B cell (primary cell): ENCODE data around the gene PDGFA. TPM values are rescaled to one million over a fixed set of nuclear protein-coding genes. Genes with fewer than 3 reads are reported as not detected.

Experiments used
- ATAC-seq: fragments of 200-7000 bp; cut with Tn5 transposase; one replicate; pipeline ENCODE4 v1.10.0; 2021; ENCODE audit warnings: low read depth, mild to moderate bottlenecking, moderate number of reproducible peaks, moderate library complexity
- CTCF ChIA-PET: fragments of 350-600 bp; sonication (Branson Sonifier 250); formaldehyde crosslinking; loops from one replicate; lab custom pipeline; 2021; ENCODE audit warnings: antibody characterized with exemption, inconsistent platforms; lab: Charles Lee
- POLR2A ChIA-PET: fragments of 350-600 bp; sonication (Branson Sonifier 250); formaldehyde crosslinking; loops from one replicate; lab custom pipeline; 2021; ENCODE audit warnings: antibody characterized with exemption; lab: Charles Lee
- DNase-seq: peaks from one replicate; pipeline ENCODE4 v3.0.0; 2013
- H2AFZ ChIP-seq: 2 replicates; pipeline ENCODE4 v1.6.1; 2012; ENCODE audit warnings: mild to moderate bottlenecking, low read depth, low read length; ENCODE audit not compliant: insufficient read depth, poor library complexity, severe bottlenecking
- H3K27ac ChIP-seq, 2 donors: 1 replicate in 1 of 2; 2 replicates in 1 of 2; pipeline ENCODE4 v1.5.1; 2012 to 2013; ENCODE audit warnings: low read length in 2 of 2, mild to moderate bottlenecking in 2 of 2, moderate library complexity in 1 of 2
- H3K27me3 ChIP-seq, 4 experiments: fragments of 200-600 bp in 1 of 4; sonication (generic) in 1 of 4; replicated peaks in 1 of 4; 1 replicate in 2 of 4; 2 replicates in 2 of 4; pipeline versions ENCODE4 v1.6.1 to v1.7.0; 2013 to 2016; ENCODE audit warnings: low read length in 3 of 4, mild to moderate bottlenecking in 2 of 4, mixed read lengths in 1 of 4, moderate library complexity in 1 of 4; ENCODE audit not compliant: insufficient read depth in 4 of 4, control insufficient read depth in 3 of 4; ENCODE audit errors: control extremely low read depth in 1 of 4
- H3K36me3 ChIP-seq, 2 experiments: replicated peaks in 1 of 2; 1 replicate in 1 of 2; 2 replicates in 1 of 2; pipeline versions ENCODE4 v1.6.1 to v1.7.1; 2013; ENCODE audit warnings: low read length in 1 of 2; ENCODE audit not compliant: insufficient read depth in 2 of 2, control insufficient read depth in 1 of 2; ENCODE audit errors: control extremely low read depth in 1 of 2, extremely low read depth in 1 of 2
- H3K4me1 ChIP-seq, 2 donors: fragments of 200-600 bp in 1 of 2; sonication (generic) in 1 of 2; 1 replicate in 1 of 2; 2 replicates in 1 of 2; pipeline versions ENCODE4 v1.5.1 to v1.6.1; 2013 to 2017; ENCODE audit warnings: low read length in 2 of 2; ENCODE audit not compliant: control insufficient read depth in 2 of 2, insufficient read depth in 2 of 2
- H3K4me2 ChIP-seq: replicated peaks from 2 replicates; pipeline ENCODE3; 2012; ENCODE audit warnings: mild to moderate bottlenecking, low read depth, low read length; ENCODE audit not compliant: poor library complexity, severe bottlenecking
- H3K4me3 ChIP-seq, 5 experiments: fragments of 200-600 bp in 1 of 5; sonication (generic) in 1 of 5; 1 replicate in 3 of 5; 2 replicates in 2 of 5; pipeline versions ENCODE4 v1.5.1 to v1.7.0; 2011 to 2016; ENCODE audit warnings: low read length in 4 of 5, mild to moderate bottlenecking in 4 of 5, low read depth in 2 of 5, control low read depth in 1 of 5, moderate library complexity in 1 of 5; ENCODE audit not compliant: insufficient read depth in 1 of 5; ENCODE audit errors: control extremely low read depth in 1 of 5, extremely low read depth in 1 of 5
- H3K79me2 ChIP-seq: fragments of 200-600 bp; sonication (generic); one replicate; pipeline ENCODE4 v1.6.0; 2016; ENCODE audit warnings: low read length; ENCODE audit not compliant: control insufficient read depth, insufficient read depth
- H3K9ac ChIP-seq: fragments of 200-600 bp; sonication (generic); 2 replicates; pipeline ENCODE4 v1.6.1; 2017; ENCODE audit warnings: mild to moderate bottlenecking, low read length, moderate library complexity
- H3K9me3 ChIP-seq, 3 donors: one replicate each; pipeline versions ENCODE4 v1.6.1 to v1.7.1; 2013; ENCODE audit warnings: low read length in 2 of 3; ENCODE audit not compliant: control insufficient read depth in 2 of 3, insufficient read depth in 1 of 3; ENCODE audit errors: control extremely low read depth in 1 of 3
- H4K20me1 ChIP-seq: 2 replicates; pipeline ENCODE4 v1.6.0; 2012; ENCODE audit warnings: mild to moderate bottlenecking, low read length; ENCODE audit not compliant: insufficient read depth, control insufficient read depth, poor library complexity, severe bottlenecking
- H3K27ac Mint-ChIP-seq: one replicate; pipeline ENCODE4 v1.8.0; 2021; ENCODE audit warnings: mixed read lengths
- H3K27me3 Mint-ChIP-seq: one replicate; pipeline ENCODE4 v1.8.0; 2021; ENCODE audit warnings: mixed read lengths
- H3K4me1 Mint-ChIP-seq: one replicate; pipeline ENCODE4 v1.8.0; 2021; ENCODE audit warnings: mixed read lengths
- H3K4me3 Mint-ChIP-seq: one replicate; pipeline ENCODE4 v1.8.0; 2021; ENCODE audit warnings: mixed read lengths
- H3K9me3 Mint-ChIP-seq: one replicate; pipeline ENCODE4 v1.8.0; 2022; ENCODE audit warnings: mixed read lengths; ENCODE audit not compliant: insufficient read depth
- EZH2 ChIP-seq: IDR thresholded peaks from 2 replicates; pipeline ENCODE4 v1.6.1; 2012; ENCODE audit warnings: borderline replicate concordance, low read depth, mild to moderate bottlenecking, moderate library complexity, low read length; ENCODE audit not compliant: insufficient read depth, poor library complexity, severe bottlenecking
- WGBS: methylation state at CpG from one replicate; pipeline ENCODE4 v1.1.5; 2013; ENCODE audit warnings: missing lambda C conversion rate; ENCODE audit not compliant: insufficient coverage; 5-methylcytosine and 5-hydroxymethylcytosine counted together
- intact Hi-C: fragments of 100-400 bp; cut with micrococcal nuclease; formaldehyde crosslinking; loops from one replicate; pipeline ENCODE4 v1.10.0; 2022
- polyA plus RNA-seq: library from polyadenylated mRNA; depleted of rRNA; stranded (reverse); fragments of >200 nt; gene quantifications from 2 replicates; pipeline ENCODE4 v1.2.3, GENCODE V29; 2012
- total RNA-seq, 2 donors: library from RNA; stranded (reverse); fragments of 120-200 nt in 1 of 2; gene quantifications; 1 replicate in 1 of 2; 2 replicates in 1 of 2; pipeline versions ENCODE4 v1.2.3 to v1.2.4, GENCODE V29; 2013 to 2022
- TF ChIP-seq, protein P1 (sequence below): fragments of 200-600 bp; IDR thresholded peaks from one replicate; pipeline ENCODE4 v1.8.0; 2022; ENCODE audit warnings: antibody characterized with exemption, mild to moderate bottlenecking

The PDGFA gene
- total and polyA plus RNA-seq, 2 donors (not counting 1 experiment from before 2014, with no cell fraction given), result 0.36 to 1.5 TPM

DNA sequence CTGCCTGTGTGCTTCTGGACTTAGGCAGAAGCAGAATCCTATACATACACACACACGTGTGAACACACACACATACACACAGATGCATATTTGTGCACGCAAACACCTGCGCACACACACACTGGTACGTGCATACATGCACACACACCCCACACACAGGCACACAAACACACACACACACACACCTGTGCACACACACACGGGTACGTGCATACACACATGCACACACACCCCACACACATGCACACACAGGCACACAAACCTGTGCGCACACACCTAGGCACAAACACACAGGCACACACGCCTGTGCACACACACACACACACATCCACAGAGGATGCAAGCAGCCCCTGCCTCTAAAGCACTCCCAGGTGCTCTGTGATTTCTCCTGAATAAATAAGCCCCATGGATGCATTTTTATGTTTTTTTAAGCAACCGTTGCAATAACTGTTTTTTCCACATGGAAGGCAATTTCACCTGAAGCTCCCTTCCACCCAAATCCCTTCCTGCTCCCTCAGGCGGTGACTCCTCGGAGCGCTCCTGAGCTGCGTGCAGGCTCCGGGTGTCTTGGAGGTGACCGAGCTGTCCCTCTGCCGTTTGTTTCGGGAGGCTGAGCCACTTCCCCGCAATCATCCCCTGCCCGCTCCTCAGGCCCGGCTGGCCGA, 41.5 kb upstream of the PDGFA start:
- Histone ChIP-seq H3K4me3 (no peak overlapping the region), H3K27me3 (no peaks in the 10 kb centered on the region), H3K36me3 (no peaks in the 10 kb centered on the region), H3K4me1 (no peaks in the 10 kb centered on the region), H3K9me3 (peaks cover 0 to 11% (median 0%) of the 10 kb centered on the region in 3 donors), H3K27ac (no peak overlapping the region), H4K20me1 (no peaks in the 10 kb centered on the region), H3K79me2 (no peaks in the 10 kb centered on the region), H3K4me2 (no peak overlapping the region), H3K9ac (no peak overlapping the region), H2AFZ (no peak overlapping the region)
- Mint-ChIP-seq H3K27ac (no peak overlapping the region), H3K4me1 (no peaks in the 10 kb centered on the region), H3K9me3 (no peaks in the 10 kb centered on the region), H3K27me3 (no peaks in the 10 kb centered on the region), H3K4me3 (no peak overlapping the region)
- 97% methylated on average over 21 of the region's 21 CpGs for whole genome bisulfite sequencing
- ATAC-seq, result no peak
- ChIA-PET POLR2A (no interaction called here), CTCF (no interaction called here)
- DNase-seq, result no peak
- intact Hi-C loops, result no loop called here
- TF ChIP-seq, protein P1, sequence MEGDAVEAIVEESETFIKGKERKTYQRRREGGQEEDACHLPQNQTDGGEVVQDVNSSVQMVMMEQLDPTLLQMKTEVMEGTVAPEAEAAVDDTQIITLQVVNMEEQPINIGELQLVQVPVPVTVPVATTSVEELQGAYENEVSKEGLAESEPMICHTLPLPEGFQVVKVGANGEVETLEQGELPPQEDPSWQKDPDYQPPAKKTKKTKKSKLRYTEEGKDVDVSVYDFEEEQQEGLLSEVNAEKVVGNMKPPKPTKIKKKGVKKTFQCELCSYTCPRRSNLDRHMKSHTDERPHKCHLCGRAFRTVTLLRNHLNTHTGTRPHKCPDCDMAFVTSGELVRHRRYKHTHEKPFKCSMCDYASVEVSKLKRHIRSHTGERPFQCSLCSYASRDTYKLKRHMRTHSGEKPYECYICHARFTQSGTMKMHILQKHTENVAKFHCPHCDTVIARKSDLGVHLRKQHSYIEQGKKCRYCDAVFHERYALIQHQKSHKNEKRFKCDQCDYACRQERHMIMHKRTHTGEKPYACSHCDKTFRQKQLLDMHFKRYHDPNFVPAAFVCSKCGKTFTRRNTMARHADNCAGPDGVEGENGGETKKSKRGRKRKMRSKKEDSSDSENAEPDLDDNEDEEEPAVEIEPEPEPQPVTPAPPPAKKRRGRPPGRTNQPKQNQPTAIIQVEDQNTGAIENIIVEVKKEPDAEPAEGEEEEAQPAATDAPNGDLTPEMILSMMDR, result no peak
- no peak for TF ChIP-seq EZH2

DNA sequence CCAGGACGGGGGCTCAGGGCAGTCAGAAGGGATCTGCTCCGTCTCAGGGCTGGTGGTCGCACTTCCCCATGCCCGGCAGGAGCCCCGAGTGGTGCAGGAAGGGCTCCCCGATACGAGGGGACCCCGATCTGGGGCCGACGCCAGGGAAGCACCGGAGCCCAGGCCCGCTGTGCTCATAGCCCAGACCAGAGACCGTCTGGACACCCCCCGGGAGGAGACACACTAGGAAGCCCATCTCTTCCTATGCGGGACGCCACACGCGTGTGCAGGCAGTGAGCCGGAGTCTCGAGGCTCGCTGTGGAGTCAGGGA, 39.7 kb upstream of the PDGFA start:
- H2AFZ ChIP-seq, result no peak overlapping the region
- no peak overlapping the region for H3K27ac ChIP-seq
- no peaks in the 10 kb centered on the region for H3K4me1 ChIP-seq
- TF ChIP-seq EZH2, result no peak
- TF ChIP-seq, protein P1, result no peak
- H3K9me3 ChIP-seq, result peaks cover 0 to 16% (median 0%) of the 10 kb centered on the region in 3 donors
- no peaks in the 10 kb centered on the region for H3K27me3 ChIP-seq
- H4K20me1 ChIP-seq, result no peaks in the 10 kb centered on the region
- ATAC-seq, result no peak
- WGBS, result 94% methylated on average over 14 of the region's 21 CpGs
- Mint-ChIP-seq H3K9me3 (no peaks in the 10 kb centered on the region), H3K27me3 (no peaks in the 10 kb centered on the region), H3K27ac (no peak overlapping the region), H3K4me3 (no peak overlapping the region), H3K4me1 (no peaks in the 10 kb centered on the region)
- ChIA-PET CTCF (no interaction called here), POLR2A (no interaction called here)
- no peaks in the 10 kb centered on the region for H3K79me2 ChIP-seq
- H3K9ac ChIP-seq, result no peak overlapping the region
- no peak overlapping the region for H3K4me2 ChIP-seq
- no peaks in the 10 kb centered on the region for H3K36me3 ChIP-seq
- intact Hi-C loops, result no loop called here
- DNase-seq, result no peak
- no peak overlapping the region for H3K4me3 ChIP-seq
